HG02678 (cell line): Measurements from ENCODE around the gene COL6A1.
"Not testable (repeated sequence)": the region's sequence is repeated elsewhere in the genome, so short reads cannot be mapped to it uniquely, and the experiment has no call there.

Experiments
- ATAC-seq: cut with Tn5 transposase; IDR thresholded peaks from one replicate; pipeline ENCODE4 v1.9.1; 2021; ENCODE audit warnings: mild to moderate bottlenecking, moderate library complexity; ENCODE audit not compliant: unreplicated experiment

COL6A1 gene

DNA sequence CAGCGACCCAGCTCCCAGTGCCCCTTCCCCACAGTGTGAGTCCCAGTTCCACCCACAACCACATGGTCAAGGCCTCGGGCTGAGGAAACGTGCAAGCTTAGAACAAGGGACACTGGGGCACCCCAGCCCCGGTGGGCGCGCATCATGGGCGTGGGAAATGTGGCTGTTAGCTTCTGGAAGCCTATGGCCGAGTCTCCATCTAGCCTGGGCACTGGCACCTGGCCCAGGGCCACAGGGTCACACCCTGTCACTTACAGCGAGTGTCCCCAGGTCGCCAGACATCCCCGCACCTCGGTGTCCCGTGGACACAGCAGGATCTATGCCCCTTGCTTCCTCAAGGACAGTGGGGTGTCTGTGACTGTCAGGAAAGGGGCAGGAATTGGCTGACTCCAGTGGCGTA is 37.0 kb upstream of the COL6A1 start:
- ATAC-seq: no peak

DNA sequence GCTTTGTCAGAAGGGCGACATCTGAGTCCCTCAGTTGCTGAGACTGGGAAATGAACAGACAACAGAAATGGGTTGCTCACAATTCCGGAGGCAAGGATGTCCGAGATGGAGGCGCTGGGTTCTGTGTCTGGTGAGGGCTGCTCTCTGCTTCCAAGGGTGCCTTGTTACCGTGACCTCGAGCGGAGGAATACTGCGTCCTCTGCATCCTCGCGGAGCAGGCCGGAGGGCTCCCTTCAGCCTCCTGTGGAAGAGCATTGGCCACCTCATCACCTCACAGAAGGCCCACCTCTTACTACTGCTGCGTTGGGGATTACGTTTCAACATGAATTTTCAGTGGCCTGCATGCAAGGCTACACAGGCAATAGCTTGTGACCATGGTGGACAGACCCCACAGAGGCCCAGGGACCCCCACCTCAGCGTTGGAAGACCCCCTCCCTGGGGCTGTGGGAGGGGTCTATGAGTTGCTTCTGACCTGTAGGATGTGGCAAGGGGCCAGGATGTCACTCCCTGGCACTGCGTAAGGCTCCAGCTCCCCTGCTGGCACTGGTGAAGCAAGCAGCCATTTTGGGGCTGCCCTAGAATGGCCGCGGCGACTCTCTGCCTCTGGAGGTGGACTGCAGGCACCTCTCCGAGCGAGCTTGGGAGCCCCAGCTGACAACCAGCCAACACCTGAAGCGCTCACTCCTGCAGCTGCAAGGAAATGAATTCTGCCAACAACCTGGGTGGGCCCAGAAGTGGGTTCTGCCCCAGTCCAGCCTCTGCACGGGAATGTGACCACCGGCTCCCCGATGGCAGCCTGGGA is 36.3 kb upstream of the COL6A1 start:
- no peak for ATAC-seq

GRCh38 chr21:45945868-45946210 is 35.7 kb upstream of the COL6A1 start:
- no peak for ATAC-seq

DNA sequence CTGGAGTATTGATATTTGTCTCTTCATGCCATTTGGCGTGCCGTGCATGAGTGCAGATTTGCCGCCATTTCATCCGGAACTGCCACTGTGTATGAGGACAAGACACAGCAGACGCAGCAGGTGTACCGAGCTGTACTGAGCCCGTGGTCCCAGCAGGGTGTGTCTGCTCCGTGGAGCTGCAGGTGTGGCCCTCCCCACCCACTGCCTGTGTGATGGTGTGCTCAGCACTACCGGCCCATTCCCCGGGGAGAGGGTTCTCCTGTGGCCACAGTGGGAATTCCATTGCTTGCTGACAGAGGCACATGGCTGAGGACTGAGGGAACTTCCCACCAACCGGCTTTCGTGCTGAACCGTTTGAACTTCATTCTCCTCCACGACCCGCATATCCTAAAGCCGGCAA is 34.3 kb upstream of the COL6A1 start:
- no peak for ATAC-seq

DNA sequence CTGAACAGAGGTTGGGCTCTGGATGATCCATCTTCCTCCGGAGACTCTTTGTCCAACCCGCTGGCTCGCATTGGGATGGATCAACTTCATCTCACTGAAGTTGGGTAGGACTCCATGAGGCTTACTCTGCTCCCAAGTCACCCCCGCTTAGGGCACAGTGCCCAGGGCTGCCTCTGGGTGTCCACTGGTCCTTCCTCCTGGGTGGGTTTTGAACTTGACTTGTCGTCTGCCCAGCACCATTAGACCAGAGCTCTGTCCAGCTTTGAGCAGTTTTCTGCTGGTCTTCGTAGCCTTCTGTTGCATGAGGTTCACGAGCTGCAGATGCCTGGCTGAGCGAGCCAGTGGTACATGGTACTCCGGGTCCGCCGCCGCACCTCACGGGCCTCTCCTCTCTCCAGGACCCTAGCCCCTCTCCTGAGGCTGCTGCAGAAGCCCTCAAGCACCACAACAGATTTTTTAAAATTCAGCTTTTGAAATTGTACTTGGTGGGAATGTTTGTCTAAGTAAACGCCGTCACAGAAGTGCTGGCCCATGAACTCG is 33.8 kb upstream of the COL6A1 start:
- ATAC-seq: no peak

GRCh38 chr21:45948576-45949141 is 32.9 kb upstream of the COL6A1 start:
- no peak for ATAC-seq

GRCh38 chr21:45949928-45950739 is 31.4 kb upstream of the COL6A1 start:
- ATAC-seq: no peak

DNA sequence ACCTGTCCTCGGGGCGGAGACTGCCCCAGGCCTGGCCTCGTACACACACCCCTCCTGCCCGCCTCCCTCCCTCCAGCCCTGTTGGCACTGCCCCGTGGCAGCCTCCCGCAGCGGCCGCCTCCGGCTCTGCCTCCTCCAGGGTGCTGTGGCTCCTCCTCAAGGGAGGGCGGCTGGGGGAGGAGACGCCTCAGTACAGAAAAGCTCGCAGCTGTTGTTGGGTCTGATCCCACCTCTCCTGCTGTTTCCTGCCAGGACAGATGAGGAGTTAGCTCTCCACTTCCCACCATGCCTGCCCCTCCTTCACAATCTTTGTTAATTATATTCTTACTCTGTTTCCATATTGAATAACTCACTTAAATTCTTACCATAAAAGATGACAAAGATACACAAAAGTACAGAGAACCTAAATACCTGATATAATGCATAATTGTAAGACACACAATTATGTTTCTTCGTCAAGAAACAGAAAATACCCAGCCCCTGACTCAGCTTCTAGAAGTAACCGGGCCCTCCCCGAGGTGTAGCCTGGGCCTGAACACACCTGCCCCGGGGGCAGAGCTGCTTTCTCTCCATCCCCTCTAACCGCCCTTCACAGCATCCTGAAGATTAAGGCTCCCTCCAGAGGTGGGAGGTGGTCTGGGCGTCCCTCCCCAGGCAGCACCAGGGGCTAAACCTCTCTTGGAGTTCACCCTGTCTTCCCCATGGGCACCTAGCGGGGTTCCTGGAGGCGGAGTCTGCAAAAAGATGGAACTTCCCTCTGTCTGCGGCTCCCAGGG is 30.6 kb upstream of the COL6A1 start:
- ATAC-seq: no peak

DNA sequence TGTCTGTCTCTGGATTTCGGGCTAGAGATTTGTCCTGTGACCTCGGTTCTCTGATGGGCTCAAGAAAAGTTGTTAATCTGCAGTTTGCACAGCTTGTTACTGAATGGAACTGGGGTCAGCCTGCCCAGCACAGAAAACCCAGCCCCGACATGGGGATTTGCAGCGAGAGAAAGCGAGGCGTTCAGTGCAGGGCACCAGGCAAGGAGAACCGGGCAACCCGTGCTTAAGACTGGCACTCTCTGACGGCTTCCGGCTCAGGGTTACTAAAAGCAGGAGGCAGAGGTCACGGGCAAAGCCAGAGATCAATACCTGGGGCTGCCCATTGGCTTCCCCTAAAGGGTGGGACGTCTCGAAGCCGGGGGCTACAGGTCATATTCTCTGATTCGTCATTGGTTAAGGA is 29.9 kb upstream of the COL6A1 start:
- no peak for ATAC-seq

GRCh38 chr21:45952527-45952926 is 29.0 kb upstream of the COL6A1 start:
- ATAC-seq: not testable (repeated sequence)

DNA sequence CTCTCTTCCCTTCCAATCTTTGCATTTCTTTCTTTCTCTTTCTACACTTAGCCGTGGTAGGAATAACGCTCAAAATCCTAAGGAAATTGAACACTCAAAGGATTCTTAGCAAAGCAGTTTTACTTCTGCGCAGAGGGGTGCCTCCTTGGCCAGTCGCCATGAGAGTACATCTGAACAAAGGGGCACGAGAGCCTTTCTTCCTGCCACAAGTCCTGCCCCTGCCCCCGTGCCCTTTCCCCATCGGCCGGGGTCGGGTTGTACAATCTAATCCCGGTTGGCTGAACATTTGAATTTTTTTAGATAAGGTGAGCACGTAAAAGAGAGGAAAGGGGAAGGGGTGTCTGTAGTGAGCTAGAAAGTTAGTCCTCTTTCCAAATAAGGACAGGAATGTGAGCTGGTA is 28.6 kb upstream of the COL6A1 start:
- ATAC-seq: no peak

GRCh38 chr21:45954261-45954660 is 27.3 kb upstream of the COL6A1 start:
- ATAC-seq: no peak

DNA sequence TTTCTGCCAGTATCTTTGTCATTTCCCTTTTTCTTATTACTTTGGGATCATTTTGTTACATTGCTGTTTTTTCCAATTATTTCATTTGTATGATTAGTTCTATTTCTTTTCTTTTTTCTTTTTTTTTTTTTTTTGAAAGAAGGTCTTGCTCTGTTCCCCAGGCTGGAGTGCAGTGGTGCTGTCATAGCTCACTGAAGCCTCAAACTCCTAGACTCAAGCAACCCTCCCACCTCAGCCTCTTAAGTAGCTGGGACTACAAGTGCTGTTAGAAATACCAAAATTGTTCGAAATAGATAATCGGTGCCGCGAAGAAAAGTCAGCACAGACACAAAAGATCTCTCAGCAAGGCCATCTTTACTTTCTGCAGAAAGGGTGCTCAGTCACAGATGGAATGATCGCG is 26.6 kb upstream of the COL6A1 start:
- no peak for ATAC-seq

- no peak for ATAC-seq
Observed at GRCh38 chr21:45957551-45957950, 24.0 kb upstream of the COL6A1 start.

DNA sequence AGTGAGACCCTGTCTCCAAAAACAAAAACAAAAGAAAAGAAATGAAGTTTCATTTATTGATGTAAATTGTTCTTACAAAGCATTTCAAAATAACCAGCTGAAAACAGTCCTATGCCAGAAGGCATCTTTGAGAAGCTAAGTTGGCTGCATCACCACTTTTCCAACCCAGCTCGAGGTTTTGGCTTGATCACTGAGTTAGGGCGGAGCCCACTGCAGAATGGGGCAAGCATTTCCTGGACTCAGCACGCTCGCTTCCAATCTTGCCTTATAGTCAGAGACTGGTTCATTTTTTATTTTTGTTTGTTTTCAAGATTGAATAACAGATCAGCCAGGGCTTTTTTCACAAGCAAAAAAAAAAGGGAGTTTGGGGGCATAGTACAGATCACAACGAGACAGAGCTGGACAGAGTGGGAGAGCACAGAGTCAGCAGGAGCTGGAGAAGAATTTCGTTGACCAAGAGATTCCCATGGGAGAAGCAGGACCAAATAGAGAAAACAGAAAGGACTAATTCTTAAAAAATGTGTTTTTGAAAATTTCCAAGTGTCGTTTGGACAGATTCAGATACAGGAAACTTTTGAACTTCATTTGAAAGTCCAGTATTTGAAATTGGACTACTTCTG is 23.5 kb upstream of the COL6A1 start:
- ATAC-seq: no peak

DNA sequence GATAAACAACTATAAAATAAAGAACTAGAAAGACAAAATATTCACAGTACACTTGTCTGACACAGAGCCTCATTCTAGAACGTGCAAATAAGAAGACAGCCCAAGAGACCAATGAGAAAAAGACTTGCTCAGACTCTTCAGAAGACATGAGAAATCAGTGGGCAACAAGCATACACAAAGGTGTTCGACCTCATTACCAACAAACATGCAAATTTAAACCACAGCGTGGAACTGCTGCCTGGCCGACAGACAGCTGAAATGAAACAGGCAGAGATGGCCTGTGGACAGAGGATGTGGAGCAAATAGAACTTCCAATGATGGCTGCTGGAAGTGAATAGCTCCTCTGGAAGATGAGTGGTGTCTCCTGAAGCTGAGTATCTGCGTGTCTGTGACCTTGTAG is 22.4 kb upstream of the COL6A1 start:
- ATAC-seq: no peak

DNA sequence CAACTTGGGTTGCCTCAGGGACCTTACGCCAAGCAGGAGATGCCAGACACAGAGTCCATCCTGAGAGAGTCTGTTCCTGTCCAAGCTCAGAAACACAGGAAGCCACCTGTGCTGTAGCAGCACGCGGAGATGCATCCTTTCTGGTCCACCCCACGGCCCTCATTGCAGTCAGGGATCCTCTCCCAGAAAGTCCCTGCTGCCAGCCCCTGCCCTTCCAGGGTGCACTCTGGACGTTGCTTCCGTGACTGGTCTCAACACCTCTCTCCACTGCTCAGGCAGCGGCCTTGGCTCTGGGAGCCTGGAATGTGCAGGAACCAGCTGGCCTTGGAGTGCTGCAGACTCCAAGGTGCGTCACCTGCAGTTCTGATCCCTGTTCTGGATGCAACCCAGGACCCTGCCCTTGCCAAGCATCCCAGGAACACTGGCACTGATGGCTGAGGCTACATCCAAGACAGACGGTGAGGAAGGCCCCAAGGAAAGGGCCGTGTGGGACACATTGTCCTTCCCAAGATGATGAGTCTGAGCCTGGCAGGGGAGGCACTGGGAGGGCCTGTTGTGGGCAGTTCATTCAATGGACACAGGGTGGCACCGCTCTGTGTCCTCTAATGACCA is 21.7 kb upstream of the COL6A1 start:
- no peak for ATAC-seq

GRCh38 chr21:45961408-45961807 is 20.2 kb upstream of the COL6A1 start:
- not testable (repeated sequence) for ATAC-seq

DNA sequence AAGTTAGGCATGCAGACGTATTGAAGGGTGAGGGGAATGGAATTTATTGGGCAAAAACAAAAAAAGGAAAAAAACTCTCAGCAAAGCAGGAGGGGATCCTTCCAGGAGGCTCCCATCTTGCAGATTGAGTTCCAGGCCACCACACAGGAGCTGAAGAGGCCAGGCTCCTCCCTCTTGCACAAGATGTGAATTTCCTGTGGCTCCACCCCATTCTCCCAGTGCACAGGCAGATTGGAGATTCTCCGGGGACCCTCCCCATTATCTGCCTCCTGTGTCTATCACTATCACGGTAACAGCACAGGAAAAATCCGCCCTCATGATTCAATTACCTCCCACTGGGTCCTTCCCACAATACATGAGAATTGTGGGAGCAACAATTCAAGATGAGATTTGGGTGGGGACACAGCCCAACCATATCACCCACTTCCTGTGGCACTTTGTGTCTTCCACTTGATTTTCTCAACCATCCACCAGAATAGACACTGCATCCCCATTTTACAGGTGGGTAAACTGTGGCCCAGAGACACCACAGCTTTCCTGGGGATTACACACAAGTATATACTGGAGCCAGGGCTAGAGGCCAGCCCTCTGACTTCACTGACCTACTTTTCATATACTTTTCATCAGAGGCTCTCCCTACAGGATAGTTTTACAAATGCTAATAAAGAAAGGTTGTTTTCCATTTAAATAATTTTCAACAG is 18.9 kb upstream of the COL6A1 start:
- no peak for ATAC-seq

GRCh38 chr21:45963232-45963570 is 18.4 kb upstream of the COL6A1 start:
- ATAC-seq: no peak
